Suprapubic skin (tissue), 4 donors: ENCODE measurements around the gene PRR14.

ENCODE experiments used
- EP300 ChIP-seq: sonication (generic); formaldehyde crosslinking; IDR thresholded peaks from one replicate; pipeline ENCODE4 v1.6.1; 2017; ENCODE audit warnings: antibody characterized with exemption
- POLR2A ChIP-seq, 2 donors: fragments of 450-650 bp; IDR thresholded peaks; one replicate each; pipeline ENCODE4 v1.6.1; 2017; ENCODE audit warnings: antibody characterized with exemption in 2 of 2, mild to moderate bottlenecking in 2 of 2, moderate library complexity in 2 of 2
- POLR2AphosphoS5 ChIP-seq, 3 donors: sonication (generic); formaldehyde crosslinking; IDR thresholded peaks; one replicate each; pipeline ENCODE4 v1.6.1; 2017; ENCODE audit warnings: antibody characterized with exemption in 3 of 3
- TF ChIP-seq, protein P1 (sequence below), 2 donors: fragments of 200-600 bp in 1 of 2; fragments of 450-650 bp in 1 of 2; sonication (generic) in 1 of 2; IDR thresholded peaks; one replicate each; pipeline ENCODE4 v1.5.1; 2016 to 2019; ENCODE audit warnings: antibody characterized with exemption in 2 of 2, mild to moderate bottlenecking in 1 of 2, moderate library complexity in 1 of 2

DNA sequence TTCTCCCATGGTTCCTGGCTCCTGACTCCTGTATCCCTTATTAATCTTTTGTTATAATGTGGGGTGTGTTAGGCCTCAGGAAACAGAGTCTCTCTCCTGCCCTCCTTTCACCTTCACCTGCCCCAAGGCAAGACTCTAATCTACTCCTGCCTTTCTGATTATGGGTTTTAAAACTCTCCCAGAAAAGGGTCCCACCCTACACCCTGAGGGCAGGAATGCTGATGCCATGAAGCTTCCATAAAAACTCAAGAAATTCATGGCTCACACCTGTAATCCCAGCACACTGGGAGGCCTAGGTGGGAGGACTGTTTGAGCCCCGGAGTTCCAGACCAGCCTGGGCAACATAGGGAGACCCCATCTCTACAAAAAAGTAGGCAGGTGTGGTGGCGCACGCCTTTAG lies 29.6 kb downstream of the PRR14 start:
- TF ChIP-seq, protein P1, sequence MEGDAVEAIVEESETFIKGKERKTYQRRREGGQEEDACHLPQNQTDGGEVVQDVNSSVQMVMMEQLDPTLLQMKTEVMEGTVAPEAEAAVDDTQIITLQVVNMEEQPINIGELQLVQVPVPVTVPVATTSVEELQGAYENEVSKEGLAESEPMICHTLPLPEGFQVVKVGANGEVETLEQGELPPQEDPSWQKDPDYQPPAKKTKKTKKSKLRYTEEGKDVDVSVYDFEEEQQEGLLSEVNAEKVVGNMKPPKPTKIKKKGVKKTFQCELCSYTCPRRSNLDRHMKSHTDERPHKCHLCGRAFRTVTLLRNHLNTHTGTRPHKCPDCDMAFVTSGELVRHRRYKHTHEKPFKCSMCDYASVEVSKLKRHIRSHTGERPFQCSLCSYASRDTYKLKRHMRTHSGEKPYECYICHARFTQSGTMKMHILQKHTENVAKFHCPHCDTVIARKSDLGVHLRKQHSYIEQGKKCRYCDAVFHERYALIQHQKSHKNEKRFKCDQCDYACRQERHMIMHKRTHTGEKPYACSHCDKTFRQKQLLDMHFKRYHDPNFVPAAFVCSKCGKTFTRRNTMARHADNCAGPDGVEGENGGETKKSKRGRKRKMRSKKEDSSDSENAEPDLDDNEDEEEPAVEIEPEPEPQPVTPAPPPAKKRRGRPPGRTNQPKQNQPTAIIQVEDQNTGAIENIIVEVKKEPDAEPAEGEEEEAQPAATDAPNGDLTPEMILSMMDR (IDR thresholded peaks at IDR 0.05), result no peak
- TF ChIP-seq POLR2A (IDR thresholded peaks at IDR 0.05) (no peak), POLR2AphosphoS5 (IDR thresholded peaks at IDR 0.05) (no peak), EP300 (no peak)
